Measurements from ENCODE around the gene CDCA8. TPM values are rescaled to one million over a fixed set of nuclear protein-coding genes. Genes with fewer than 3 reads are reported as not detected.

The CDCA8 gene
- total RNA-seq (1 to 10 TPM in 1 of 2 donors, under 1 TPM in 1; 0.80 to 1.4 TPM), polyA plus RNA-seq (1 to 10 TPM; 1.8 to 2.2 TPM)
- long read RNA-seq, donor 1, transcript CDCA8-202 (10 exons, 2,469 nt): major isoform, 7 of 14 reads
- long read RNA-seq, donor 1, partial matches to known transcripts: 5 of 14 reads
- long read RNA-seq, donor 1, other reads (novel, unspliced or antisense): 0 of 14 reads
- long read RNA-seq, donor 2, partial matches to known transcripts: 0 of 3 reads
- long read RNA-seq, donor 2, other reads (novel, unspliced or antisense): 0 of 3 reads
- long read RNA-seq, donor 3, partial matches to known transcripts: 0 of 2 reads
- long read RNA-seq, donor 3, other reads (novel, unspliced or antisense): 0 of 2 reads
- long read RNA-seq, donor 4, transcript CDCA8-202 (10 exons, 2,469 nt): major isoform, 5 of 7 reads
- long read RNA-seq, donor 4, partial matches to known transcripts: 0 of 7 reads
- long read RNA-seq, donor 4, other reads (novel, unspliced or antisense): 0 of 7 reads
- long read RNA-seq, donor 5, transcript CDCA8-202 (10 exons, 2,469 nt): major isoform, 6 of 7 reads
- long read RNA-seq, donor 5, partial matches to known transcripts: 0 of 7 reads
- long read RNA-seq, donor 5, other reads (novel, unspliced or antisense): 0 of 7 reads

GRCh38 chr1:37692078-37692833 is at the start of gene CDCA8:
Gene CDCA8 (plus strand): TSS chr1:37692516. CDS start chr1:37692691, 175 bp downstream.
- peaks cover 0 to 25% (median 7%) of the 10 kb centered on the region in 5 donors for H3K4me1 ChIP-seq (ENCODE audit: control insufficient read depth in 5 of 5, insufficient read depth in 5 of 5, low read length in 5 of 5)
- peak; percentile 98 to 99 (median 99) for DNase-seq
- H3K9me3 ChIP-seq (ENCODE audit: control insufficient read depth in 4 of 4, insufficient read depth in 3 of 4, low read length in 3 of 4): no peaks in the 10 kb centered on the region
- H3K27ac ChIP-seq (ENCODE audit: low read depth in 1 of 2, low read length in 1 of 2): peak within 1 kb of the TSS; percentile 81 to 90
- H3K9ac ChIP-seq (ENCODE audit: insufficient read depth in 1 of 2, low read length in 2 of 2): peak within 1 kb of the TSS in 1 of 2 donors; percentile 34
- ATAC-seq (ENCODE audit: insufficient read depth, low FRiP score): peak; percentile 97
- TF ChIP-seq CTCF (IDR thresholded peaks at IDR 0.05; ENCODE audit: control extremely low read depth, extremely low read depth): peak; percentile 66
- peak within 1 kb of the TSS; percentile 89 for H3K4me3 ChIP-seq
- H3K36me3 ChIP-seq (ENCODE audit: control insufficient read depth in 4 of 4, insufficient read depth in 4 of 4, low read length in 4 of 4): peaks cover 0 to 14% (median 1%) of the 10 kb centered on the region in 4 donors
- no peaks in the 10 kb centered on the region for H3K27me3 ChIP-seq (ENCODE audit: control insufficient read depth in 3 of 3, insufficient read depth in 3 of 3, low read length in 2 of 3)
- 0% methylated on average over 53 to 54 of the region's 54 CpGs for WGBS, 2 donors

GRCh38 chr1:37647281-37647680 is 45.0 kb upstream of the CDCA8 start:
- Histone ChIP-seq H3K27ac (ENCODE audit: low read depth in 1 of 2, low read length in 1 of 2) (no peak overlapping the region), H3K27me3 (ENCODE audit: control insufficient read depth in 3 of 3, insufficient read depth in 3 of 3, low read length in 2 of 3) (peaks cover 0 to 9% (median 0%) of the 10 kb centered on the region in 3 donors), H3K4me3 (no peak overlapping the region), H3K9me3 (ENCODE audit: control insufficient read depth in 4 of 4, insufficient read depth in 3 of 4, low read length in 3 of 4) (peaks cover 0 to 7% (median 0%) of the 10 kb centered on the region in 4 donors), H3K4me1 (ENCODE audit: control insufficient read depth in 5 of 5, insufficient read depth in 5 of 5, low read length in 5 of 5) (no peaks in the 10 kb centered on the region), H3K36me3 (ENCODE audit: control insufficient read depth in 4 of 4, insufficient read depth in 4 of 4, low read length in 4 of 4) (no peaks in the 10 kb centered on the region), H3K9ac (ENCODE audit: insufficient read depth in 1 of 2, low read length in 2 of 2) (no peak overlapping the region)
- WGBS, 2 donors: 84 to 89% methylated on average over 7 of the region's 7 CpGs
- no peak for ATAC-seq (ENCODE audit: insufficient read depth, low FRiP score)
- no peak for DNase-seq
- TF ChIP-seq CTCF (IDR thresholded peaks at IDR 0.05; ENCODE audit: control extremely low read depth, extremely low read depth): no peak

GRCh38 chr1:37650173-37650572 is 42.1 kb upstream of the CDCA8 start:
- peak in 2 of 3 donors; percentile 8 to 39 for DNase-seq
- no peaks in the 10 kb centered on the region for H3K27me3 ChIP-seq (ENCODE audit: control insufficient read depth in 3 of 3, insufficient read depth in 3 of 3, low read length in 2 of 3)
- H3K4me1 ChIP-seq (ENCODE audit: control insufficient read depth in 5 of 5, insufficient read depth in 5 of 5, low read length in 5 of 5): no peaks in the 10 kb centered on the region
- no peak overlapping the region for H3K27ac ChIP-seq (ENCODE audit: low read depth in 1 of 2, low read length in 1 of 2)
- 59 to 74% methylated on average over 5 of the region's 5 CpGs for WGBS, 2 donors
- no peak overlapping the region for H3K9ac ChIP-seq (ENCODE audit: insufficient read depth in 1 of 2, low read length in 2 of 2)
- no peak overlapping the region for H3K4me3 ChIP-seq
- ATAC-seq (ENCODE audit: insufficient read depth, low FRiP score): no peak
- TF ChIP-seq CTCF (IDR thresholded peaks at IDR 0.05; ENCODE audit: control extremely low read depth, extremely low read depth): no peak
- H3K36me3 ChIP-seq (ENCODE audit: control insufficient read depth in 4 of 4, insufficient read depth in 4 of 4, low read length in 4 of 4): no peaks in the 10 kb centered on the region
- no peaks in the 10 kb centered on the region for H3K9me3 ChIP-seq (ENCODE audit: control insufficient read depth in 4 of 4, insufficient read depth in 3 of 4, low read length in 3 of 4)
